HT1080 (cell line): Measurements from ENCODE around the gene DIP2B. TPM values are rescaled to one million over a fixed set of nuclear protein-coding genes. Genes with fewer than 3 reads are reported as not detected.

Source experiments
- DNase-seq: peaks from one replicate; pipeline ENCODE4 v3.0.0-alpha.2; 2015; ENCODE audit warnings: low read depth
- total RNA-seq: library from RNA; depleted of rRNA; stranded (reverse); fragments of >200 nt; shearing (Covaris generic); gene quantifications from 2 replicates; pipeline ENCODE4 v1.2.3, GENCODE V29; 2014

DIP2B gene
- total RNA-seq, 1 experiment from 2014 or later, result 45.3 TPM

- no peak for DNase-seq
These were observed 70.0 kb downstream of the DIP2B start for GRCh38 chr12:50574601-50575348.

GRCh38 chr12:50579757-50580267, 75.0 kb downstream of the DIP2B start:
- peak; percentile 78 for DNase-seq

- DNase-seq, result no peak
These were observed 75.7 kb downstream of the DIP2B start for GRCh38 chr12:50580436-50580835.

- DNase-seq, result peak; percentile 71
These were observed 76.7 kb downstream of the DIP2B start for GRCh38 chr12:50581226-50582184.

GRCh38 chr12:50584135-50584534, 79.3 kb downstream of the DIP2B start:
- no peak for DNase-seq

- peak; percentile 95 for DNase-seq
These were observed 85.1 kb downstream of the DIP2B start for GRCh38 chr12:50589650-50590435.

GRCh38 chr12:50590869-50591268, 86.1 kb downstream of the DIP2B start:
- DNase-seq, result no peak

GRCh38 chr12:50595667-50596066, 90.9 kb downstream of the DIP2B start:
- DNase-seq, result no peak

- peak; percentile 97 for DNase-seq
These were observed 92.7 kb downstream of the DIP2B start for GRCh38 chr12:50597200-50598195.

- DNase-seq, result peak; percentile 44
These were observed 93.6 kb downstream of the DIP2B start for GRCh38 chr12:50598321-50598862.

GRCh38 chr12:50599366-50600095, 94.7 kb downstream of the DIP2B start:
- DNase-seq, result no peak

GRCh38 chr12:50600364-50600763, 95.6 kb downstream of the DIP2B start:
- no peak for DNase-seq

GRCh38 chr12:50603817-50604639, 99.2 kb downstream of the DIP2B start:
- no peak for DNase-seq

- no peak for DNase-seq
These were observed 99.8 kb downstream of the DIP2B start for GRCh38 chr12:50604640-50604920.

- DNase-seq, result no peak
These were observed 102.0 kb downstream of the DIP2B start for GRCh38 chr12:50606675-50607375.

GRCh38 chr12:50609292-50609874, 104.6 kb downstream of the DIP2B start:
- DNase-seq, result no peak

- no peak for DNase-seq
These were observed 105.4 kb downstream of the DIP2B start for GRCh38 chr12:50610171-50610570.
